Activated B cell treated with CpG ODN at 0.5 μM for 24 hours (primary cell): ENCODE measurements around the gene FAM83G. TPM values are rescaled to one million over a fixed set of nuclear protein-coding genes. Genes with fewer than 3 reads are reported as not detected.

Experiments
- ATAC-seq: fragments of 200-7000 bp; cut with Tn5 transposase; one replicate; pipeline ENCODE4 v1.10.0; 2021; ENCODE audit warnings: low read depth, mild to moderate bottlenecking, moderate library complexity
- CTCF ChIA-PET: fragments of 350-600 bp; sonication (Branson Sonifier 250); formaldehyde crosslinking; loops from one replicate; lab custom pipeline; 2021; ENCODE audit warnings: antibody characterized with exemption; lab: Charles Lee
- POLR2A ChIA-PET: fragments of 350-600 bp; sonication (Branson Sonifier 250); formaldehyde crosslinking; loops from one replicate; lab custom pipeline; 2021; ENCODE audit warnings: antibody characterized with exemption; lab: Charles Lee
- DNase-seq: peaks from one replicate; pipeline ENCODE4 v3.0.0; 2022
- H3K27ac Mint-ChIP-seq: one replicate; pipeline ENCODE4 v1.8.0; 2020; ENCODE audit warnings: mixed read lengths
- H3K27me3 Mint-ChIP-seq: one replicate; pipeline ENCODE4 v1.8.0; 2021; ENCODE audit warnings: mixed read lengths
- H3K36me3 Mint-ChIP-seq: one replicate; pipeline ENCODE4 v1.8.0; 2021; ENCODE audit warnings: low read depth, mixed read lengths
- H3K4me1 Mint-ChIP-seq: one replicate; pipeline ENCODE4 v1.8.0; 2021; ENCODE audit warnings: mixed read lengths
- H3K4me3 Mint-ChIP-seq: one replicate; pipeline ENCODE4 v1.8.0; 2020; ENCODE audit warnings: mild to moderate bottlenecking, mixed read lengths
- H3K9me3 Mint-ChIP-seq: one replicate; pipeline ENCODE4 v1.8.0; 2020; ENCODE audit warnings: mixed read lengths
- CTCF ChIP-seq: fragments of 200-600 bp; IDR thresholded peaks from one replicate; pipeline ENCODE4 v1.8.0; 2022; ENCODE audit warnings: antibody characterized with exemption, mild to moderate bottlenecking
- intact Hi-C: fragments of 100-400 bp; cut with micrococcal nuclease; formaldehyde crosslinking; loops from one replicate; pipeline ENCODE4 v1.15.1; 2024
- total RNA-seq: library from RNA; stranded (reverse); gene quantifications from 2 replicates; pipeline ENCODE4 v1.2.3, GENCODE V29; 2022

FAM83G gene
- total RNA-seq, 1 donor from 2014 or later, result 13.9 TPM

DNA sequence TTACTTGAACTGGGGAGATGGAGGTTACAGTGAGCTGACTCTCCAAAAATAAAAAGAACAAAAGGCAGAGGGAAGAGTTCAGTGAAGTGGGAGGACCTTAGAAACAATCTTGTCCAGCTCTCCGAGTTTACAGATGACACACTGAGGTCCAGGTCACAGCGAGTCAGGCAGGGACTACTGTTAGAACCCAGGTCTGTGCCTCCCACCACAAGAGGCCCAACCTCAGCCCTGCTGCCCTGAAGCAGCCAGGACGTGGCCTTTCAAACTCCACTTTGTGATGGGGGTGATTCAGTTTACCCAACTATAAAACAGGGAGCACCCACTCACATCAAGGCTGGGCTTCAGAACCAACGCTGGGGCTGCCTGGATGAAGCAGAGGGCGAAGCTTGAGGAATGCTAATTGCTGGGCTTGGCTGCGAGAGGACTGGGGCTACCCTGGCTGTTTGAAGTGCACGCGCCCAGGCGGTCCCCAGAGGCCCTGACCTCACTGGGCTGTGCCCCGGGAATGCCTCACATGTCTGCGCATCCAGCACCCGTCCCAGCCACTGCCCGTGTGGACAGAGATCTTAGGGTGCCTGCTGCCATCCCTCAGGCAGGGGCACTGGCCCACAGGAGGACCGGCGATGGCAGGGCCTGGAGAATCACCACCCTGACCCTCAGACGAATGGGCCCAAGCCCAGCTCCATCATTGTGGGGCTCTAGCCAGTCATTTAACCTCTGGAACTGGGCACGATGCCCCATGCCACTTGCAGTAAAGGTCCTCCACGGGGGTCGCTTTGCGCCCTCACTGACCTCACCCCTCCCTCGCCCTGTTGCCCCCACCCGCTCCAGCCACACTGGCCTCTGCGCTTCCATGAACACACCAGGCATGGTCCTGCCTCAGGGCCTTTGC, 41.2 kb downstream of the FAM83G start:
- TF ChIP-seq CTCF, result no peak
- CTCF ChIA-PET, result interaction anchor here (1.3 kb wide), 1 partner anchor 9 kb away, joined by 3 read pairs; no protein-coding TSS in a partner anchor
- POLR2A ChIA-PET, result no interaction called here
- Mint-ChIP-seq H3K27ac (no peak overlapping the region), H3K27me3 (no peaks in the 10 kb centered on the region), H3K4me3 (no peak overlapping the region), H3K36me3 (no peaks in the 10 kb centered on the region), H3K9me3 (no peaks in the 10 kb centered on the region), H3K4me1 (peaks cover 8% of the 10 kb centered on the region)
- DNase-seq (no peak), ATAC-seq (no peak)
- intact Hi-C loops, result loop anchor here (10.0 kb wide), 2 partner anchors 51 to 149 kb away; no protein-coding TSS in a partner anchor

- ATAC-seq (no peak), DNase-seq (no peak)
- Mint-ChIP-seq H3K4me3 (no peak overlapping the region), H3K9me3 (no peaks in the 10 kb centered on the region), H3K27me3 (no peaks in the 10 kb centered on the region), H3K4me1 (peaks cover 8% of the 10 kb centered on the region), H3K27ac (no peak overlapping the region), H3K36me3 (no peaks in the 10 kb centered on the region)
- ChIA-PET CTCF (interaction anchor here (1.3 kb wide), 1 partner anchor 10 kb away, joined by 3 read pairs; no protein-coding TSS in a partner anchor), POLR2A (no interaction called here)
- intact Hi-C loops, result loop anchor here (10.0 kb wide), 2 partner anchors 52 to 148 kb away; no protein-coding TSS in a partner anchor
- no peak for TF ChIP-seq CTCF
These were observed 42.1 kb downstream of the FAM83G start for GRCh38 chr17:18962494-18962815.

DNA sequence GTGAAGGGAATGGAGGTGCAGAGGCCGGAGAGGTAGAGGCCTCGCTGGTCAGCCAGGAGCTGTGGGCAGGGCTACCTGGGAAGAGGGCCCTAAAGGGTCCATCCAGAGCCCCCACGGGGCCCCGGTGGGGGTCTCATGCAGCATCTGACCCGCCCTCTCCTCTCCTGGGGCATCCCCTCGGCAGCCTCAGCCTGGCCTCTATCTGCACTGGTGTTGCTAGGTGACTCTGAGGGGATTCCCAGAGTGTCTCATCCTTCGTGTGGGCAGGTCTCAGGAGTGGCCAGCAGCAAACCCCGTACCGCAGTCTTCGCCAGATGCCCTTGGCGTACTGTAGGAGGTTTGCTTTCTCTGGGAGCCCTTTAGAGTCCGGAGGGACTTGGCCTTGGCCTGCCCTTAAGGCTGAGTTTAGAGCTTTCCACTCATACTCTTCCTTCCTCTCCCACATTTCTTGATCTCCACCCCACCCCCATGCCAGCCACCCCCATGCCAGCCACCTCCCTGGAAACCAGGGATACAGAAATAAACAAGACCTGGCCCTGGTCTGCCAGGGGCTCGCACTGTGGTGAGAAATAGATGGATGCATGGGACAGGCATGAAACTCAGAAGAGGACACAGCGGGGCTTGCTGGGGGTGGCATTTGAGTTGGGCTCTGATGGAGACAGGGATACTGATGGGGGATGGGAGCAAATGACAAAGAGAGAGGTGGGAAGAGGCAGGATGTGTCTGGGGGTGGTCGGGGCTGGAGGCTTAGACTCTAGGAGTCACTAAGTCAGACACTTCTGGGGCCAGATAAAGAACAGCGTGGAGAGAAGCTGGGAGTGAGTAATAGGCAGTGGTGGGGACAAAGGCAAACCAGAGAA, 42.7 kb downstream of the FAM83G start:
- ATAC-seq, result no peak
- Mint-ChIP-seq H3K27ac (no peak overlapping the region), H3K4me1 (peaks cover 8% of the 10 kb centered on the region), H3K9me3 (no peaks in the 10 kb centered on the region), H3K4me3 (no peak overlapping the region), H3K36me3 (no peaks in the 10 kb centered on the region), H3K27me3 (no peaks in the 10 kb centered on the region)
- ChIA-PET POLR2A (interaction anchor here (1.1 to 1.2 kb wide), 2 partner anchors 102 to 104 kb away, joined by 4 read pairs; partner anchors contain the start of gene PRPSAP2), CTCF (interaction anchor here (0.7 to 1.6 kb wide), 17 partner anchors 8 to 140 kb away, joined by 3 to 7 read pairs (median 4); partner anchors contain the start of gene FAM83G)
- DNase-seq, result no peak
- TF ChIP-seq CTCF, result no peak
- intact Hi-C loops, result loop anchor here (10.0 kb wide), 2 partner anchors 53 to 147 kb away; no protein-coding TSS in a partner anchor

GRCh38 chr17:18960803-18961511, 43.6 kb downstream of the FAM83G start:
- ATAC-seq (peak; percentile 97), DNase-seq (peak; percentile 82)
- Mint-ChIP-seq H3K4me3 (no peak overlapping the region), H3K9me3 (no peaks in the 10 kb centered on the region), H3K27ac (no peak overlapping the region), H3K4me1 (peaks cover 8% of the 10 kb centered on the region), H3K36me3 (no peaks in the 10 kb centered on the region), H3K27me3 (no peaks in the 10 kb centered on the region)
- intact Hi-C loops, result loop anchor here (10.0 kb wide), 2 partner anchors 54 to 146 kb away; no protein-coding TSS in a partner anchor
- CTCF ChIA-PET, result interaction anchor here (0.7 to 1.6 kb wide), 19 partner anchors 9 to 139 kb away, joined by 3 to 7 read pairs (median 4); partner anchors contain the start of gene FAM83G
- TF ChIP-seq CTCF, result peak; percentile 67
- POLR2A ChIA-PET, result interaction anchor here (0.8 to 1.2 kb wide), 3 partner anchors 102 to 103 kb away, joined by 3 to 4 read pairs (median 4); partner anchors contain the start of gene PRPSAP2
